ENCODE measurements around the gene EIF5A.
"Not testable (repeated sequence)": the region's sequence is repeated elsewhere in the genome, so short reads cannot be mapped to it uniquely, and the experiment has no call there.

EIF5A gene

DNA sequence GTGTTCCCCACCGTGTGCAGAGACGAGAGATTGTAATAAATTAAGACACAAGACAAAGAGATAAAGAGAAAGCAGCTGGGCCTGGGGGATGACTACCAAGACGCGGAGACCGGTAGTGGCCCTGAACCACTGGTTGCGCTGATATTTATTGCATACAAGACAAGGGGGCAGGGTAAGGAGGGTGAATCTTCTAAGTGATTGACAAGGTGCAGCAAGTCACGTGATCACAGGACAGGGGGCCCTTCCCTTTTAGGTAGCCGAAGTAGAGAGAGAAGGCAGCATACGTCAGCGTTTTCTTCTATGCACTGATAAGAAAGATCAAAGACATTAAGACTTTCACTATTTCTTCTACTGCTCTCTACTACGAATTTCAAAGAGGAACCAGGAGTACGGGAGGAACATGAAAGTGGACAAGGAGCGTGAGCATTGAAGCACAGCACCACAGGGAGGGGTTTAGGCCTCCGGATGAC is 25.2 kb downstream of the EIF5A start:
- DNase-seq (ENCODE audit: low spot score) = not testable (repeated sequence)

DNA sequence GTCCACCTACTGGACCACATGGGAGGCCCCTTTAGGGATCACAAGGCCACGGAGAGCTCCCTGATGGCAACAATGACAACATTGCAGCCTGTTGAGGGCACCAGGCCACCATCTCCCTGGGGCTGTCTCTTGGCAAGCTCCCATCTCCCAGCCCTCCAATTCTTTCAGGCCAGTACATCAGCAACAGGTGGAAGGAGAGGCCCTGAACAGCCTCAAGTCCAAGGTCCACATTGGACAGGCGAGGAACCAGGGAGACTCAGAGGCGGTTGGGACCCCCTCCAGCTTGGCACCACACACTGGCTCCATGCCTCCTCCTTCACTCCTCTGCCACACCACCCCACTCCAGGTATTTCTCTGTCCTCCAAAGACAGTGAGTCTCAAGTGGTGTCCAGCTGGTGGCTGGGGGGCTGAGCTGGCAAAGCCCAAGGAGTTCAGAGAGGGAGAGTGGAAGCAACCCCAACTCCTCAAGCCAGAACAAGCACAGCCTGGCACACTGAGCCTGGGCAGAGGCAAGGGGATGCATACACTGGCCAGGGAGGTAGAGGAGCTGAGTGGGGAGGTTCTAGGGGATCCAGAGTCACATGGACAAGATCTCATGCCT is 27.6 kb downstream of the EIF5A start:
- no peak for DNase-seq (ENCODE audit: low spot score)

DNA sequence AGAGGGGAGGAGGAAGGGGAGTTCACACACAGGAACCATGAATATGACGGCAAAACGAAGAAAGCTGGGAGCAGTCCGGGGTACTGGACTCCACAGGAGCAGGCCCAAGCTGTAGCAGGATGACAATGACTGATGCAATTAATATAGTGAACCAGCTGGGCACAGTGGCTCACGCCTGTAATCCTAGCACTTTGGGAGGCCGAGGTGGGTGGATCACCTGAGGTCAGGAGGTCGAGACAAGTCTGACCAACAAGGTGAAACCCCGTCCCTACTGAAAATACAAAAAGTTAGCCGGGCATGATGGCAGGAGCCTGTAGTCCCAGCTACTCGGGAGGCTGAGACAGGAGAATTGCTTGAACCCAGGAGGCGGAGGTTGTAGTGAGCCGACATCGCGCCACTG is 28.3 kb downstream of the EIF5A start:
- not testable (repeated sequence) for DNase-seq (ENCODE audit: low spot score)

DNA sequence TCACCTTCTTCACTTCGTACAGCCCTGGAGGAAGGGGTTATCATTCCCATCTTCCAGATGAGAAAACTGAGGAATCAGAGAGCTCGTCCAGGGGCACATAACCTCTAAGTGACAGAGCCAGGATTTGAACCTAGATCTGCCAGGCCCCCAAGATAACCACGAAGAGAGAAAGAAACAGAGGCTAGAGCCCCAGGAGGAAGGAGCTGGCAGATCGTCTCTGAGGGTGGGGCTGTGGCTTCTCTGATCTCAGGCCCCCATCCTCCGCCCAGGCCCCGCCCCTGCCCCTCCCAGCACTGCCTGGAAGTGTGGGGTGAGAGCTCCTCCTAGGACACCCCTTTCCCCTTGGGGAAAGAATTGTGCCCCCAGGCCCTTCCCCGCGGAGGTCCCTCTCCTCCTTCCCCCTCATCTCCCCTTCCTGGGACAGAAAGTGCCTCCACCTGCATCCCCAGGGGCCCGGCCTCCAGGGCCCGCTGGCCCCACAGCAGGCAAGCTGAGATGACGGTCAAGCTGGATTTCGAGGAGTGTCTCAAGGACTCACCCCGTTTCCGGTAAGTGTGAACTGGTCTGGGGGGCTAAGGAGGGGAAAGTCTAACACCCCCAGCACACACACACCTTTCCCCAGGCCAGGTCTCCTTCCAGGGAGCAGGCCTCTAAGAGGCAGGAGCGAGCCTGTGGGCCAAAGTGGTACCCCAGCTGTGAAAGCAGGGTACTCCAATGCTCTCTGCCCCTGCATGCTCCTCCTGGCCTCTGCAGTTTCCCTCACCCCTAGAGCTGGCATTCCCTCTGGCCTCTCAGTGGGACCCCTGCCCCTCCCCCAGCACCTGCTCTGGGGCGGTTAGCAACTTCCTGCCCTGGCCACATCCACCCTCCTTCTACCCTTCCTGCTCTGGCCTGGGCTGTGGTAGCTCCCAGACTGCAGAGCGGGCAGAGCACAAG is 29.1 kb downstream of the EIF5A start, which contains the start of gene ACAP1:
Gene ACAP1, plus strand, starts transcription at position 290 of the 936 bp plus-strand sequence. Its CDS starts 206 bp downstream, at position 496.
- no peak for DNase-seq (ENCODE audit: low spot score)

DNA sequence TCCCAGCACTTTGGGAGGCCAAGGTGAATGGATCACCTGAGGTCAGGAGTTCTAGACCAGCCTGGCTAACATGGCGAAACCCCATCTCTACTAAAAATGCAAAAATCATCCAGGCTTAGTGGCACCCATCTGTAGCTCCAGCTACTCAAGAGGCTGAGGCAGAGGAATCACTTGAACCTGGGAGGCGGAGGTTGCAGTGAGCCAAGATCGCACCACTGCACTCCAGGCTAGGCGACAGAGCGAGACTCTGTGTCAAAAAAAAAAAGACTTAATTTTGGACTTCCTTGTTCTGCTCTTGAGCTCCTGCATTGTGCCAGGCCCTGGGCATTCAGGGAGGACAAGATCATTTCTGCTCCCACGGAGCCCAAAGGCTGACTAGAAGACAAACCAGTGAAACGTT is 30.2 kb downstream of the EIF5A start:
- not testable (repeated sequence) for DNase-seq (ENCODE audit: low spot score)

DNA sequence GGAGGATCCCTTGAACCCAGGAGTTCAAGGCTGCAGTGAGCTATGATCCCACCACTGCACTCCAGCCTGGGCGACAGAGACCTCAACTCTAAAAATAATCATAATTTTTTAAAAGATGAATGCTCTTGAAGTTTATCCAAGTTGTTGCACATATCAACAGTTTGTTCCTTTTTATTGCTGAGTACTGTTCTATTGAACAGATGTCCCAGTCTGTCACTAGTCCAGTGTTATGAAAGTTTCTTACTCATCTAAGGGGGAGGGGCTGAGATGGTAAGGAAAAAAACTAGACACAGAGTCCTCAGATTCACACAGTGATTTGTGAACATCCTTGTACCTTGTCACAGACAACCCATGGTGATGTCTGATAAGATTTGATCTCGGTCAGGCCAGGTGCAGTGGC is 32.8 kb downstream of the EIF5A start:
- no peak for DNase-seq (ENCODE audit: low spot score)

DNA sequence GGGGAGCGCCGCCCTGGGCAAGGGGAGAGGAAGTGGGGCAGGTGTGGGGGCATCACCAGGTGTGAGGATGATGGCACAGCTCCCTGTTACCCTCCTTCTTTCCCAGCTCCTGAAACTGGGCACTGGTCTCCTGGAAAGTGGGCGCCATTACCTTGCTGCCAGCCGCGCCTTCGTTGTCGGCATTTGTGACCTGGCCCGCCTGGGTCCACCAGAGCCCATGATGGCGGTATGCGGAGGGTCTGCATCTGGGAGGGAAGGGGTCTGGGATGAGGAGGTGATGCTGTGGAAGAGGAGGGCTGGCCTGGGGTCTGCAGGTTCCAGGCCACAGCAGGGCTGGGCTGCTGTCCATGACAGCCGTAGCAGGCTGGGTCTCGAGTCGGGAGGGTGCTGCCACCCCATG is 34.4 kb downstream of the EIF5A start:
- no peak for DNase-seq (ENCODE audit: low spot score)

DNA sequence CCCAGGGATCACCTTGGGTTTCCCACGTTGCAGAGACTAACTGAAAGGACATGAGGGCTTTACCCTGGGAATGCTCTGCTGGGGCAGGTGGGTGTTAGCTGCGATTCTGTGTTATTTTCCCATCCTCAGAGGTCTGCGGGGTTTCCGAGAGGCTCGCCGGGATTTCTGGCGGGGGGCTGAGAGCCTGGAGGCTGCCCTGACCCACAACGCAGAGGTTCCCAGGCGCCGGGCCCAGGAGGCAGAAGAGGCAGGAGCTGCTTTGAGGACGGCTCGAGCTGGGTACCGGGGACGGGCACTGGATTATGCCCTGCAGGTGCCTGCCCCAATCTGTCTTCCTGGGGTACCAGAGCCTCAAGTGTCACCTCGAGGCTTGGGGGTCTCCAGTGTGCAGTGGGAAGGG is 35.8 kb downstream of the EIF5A start:
- no peak for DNase-seq (ENCODE audit: low spot score)

DNA sequence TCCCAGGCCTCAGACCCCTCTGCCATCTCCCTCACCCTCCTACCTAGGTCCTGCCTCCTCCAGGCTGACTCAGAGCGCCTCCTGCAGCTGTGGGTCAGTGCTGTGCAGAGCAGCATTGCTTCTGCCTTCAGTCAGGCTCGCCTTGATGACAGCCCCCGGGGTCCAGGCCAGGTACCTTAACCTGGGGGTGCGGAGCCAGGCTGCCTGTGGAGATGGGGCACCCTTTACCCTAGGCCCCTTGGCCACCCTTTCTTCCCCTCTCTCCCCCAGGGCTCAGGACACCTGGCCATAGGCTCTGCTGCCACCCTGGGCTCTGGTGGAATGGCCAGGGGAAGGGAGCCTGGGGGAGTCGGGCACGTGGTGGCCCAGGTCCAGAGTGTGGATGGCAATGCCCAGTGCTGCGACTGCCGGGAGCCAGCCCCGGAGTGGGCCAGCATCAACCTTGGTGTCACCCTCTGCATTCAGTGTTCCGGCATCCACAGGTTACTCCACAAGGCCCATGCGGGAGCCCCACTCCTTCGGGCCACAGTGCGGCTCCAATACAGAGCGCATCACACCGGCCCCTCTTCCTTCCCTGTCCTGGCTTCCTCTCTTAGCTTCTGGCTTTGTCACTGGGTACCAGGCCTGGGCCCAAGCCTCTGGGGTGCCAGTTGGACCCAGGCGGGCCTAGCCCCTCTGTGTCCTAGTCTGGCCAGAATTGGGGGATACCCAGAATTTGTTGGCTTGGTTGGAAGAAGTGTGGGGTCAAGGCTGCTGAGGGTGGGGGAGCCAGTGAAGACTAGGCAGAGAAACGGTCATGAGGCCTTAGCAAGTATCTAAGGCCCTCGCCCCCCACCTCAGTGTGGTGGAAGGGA is 39.6 kb downstream of the EIF5A start:
- no peak for DNase-seq (ENCODE audit: low spot score)

DNA sequence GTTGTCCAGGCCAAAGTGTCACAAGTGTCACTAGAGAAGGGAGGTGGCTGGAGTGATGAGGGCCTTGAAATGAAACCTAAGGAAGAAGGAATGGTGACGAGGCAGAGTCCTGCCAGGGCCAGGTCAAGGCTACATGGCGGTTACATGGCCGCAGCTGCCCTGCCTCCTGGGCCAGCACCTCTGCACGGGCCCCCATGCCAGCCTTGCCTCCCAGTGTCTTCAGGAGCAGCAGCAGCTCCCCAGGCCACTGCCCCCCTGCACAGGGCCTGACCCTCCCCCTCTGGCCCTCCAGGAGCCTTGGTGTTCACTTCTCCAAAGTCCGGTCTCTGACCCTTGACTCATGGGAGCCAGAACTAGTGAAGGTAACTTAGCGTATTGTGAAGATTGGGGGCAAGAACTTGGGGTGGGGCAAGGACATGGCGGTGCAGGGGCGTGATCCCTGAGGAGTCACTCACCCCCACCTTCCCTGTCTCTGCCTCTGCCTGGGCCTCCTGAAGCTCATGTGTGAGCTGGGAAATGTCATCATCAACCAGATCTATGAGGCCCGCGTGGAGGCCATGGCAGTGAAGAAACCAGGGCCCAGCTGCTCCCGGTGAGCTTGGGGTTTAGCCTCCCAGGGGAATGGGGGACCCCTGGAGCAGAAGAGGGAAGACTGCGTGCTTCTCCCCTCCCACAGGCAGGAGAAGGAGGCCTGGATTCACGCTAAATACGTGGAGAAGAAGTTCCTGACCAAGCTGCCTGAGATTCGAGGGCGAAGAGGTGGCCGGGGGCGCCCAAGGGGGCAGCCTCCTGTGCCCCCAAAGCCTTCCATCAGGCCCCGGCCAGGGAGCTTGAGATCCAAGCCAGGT is 40.4 kb downstream of the EIF5A start:
- DNase-seq (ENCODE audit: low spot score) = no peak

DNA sequence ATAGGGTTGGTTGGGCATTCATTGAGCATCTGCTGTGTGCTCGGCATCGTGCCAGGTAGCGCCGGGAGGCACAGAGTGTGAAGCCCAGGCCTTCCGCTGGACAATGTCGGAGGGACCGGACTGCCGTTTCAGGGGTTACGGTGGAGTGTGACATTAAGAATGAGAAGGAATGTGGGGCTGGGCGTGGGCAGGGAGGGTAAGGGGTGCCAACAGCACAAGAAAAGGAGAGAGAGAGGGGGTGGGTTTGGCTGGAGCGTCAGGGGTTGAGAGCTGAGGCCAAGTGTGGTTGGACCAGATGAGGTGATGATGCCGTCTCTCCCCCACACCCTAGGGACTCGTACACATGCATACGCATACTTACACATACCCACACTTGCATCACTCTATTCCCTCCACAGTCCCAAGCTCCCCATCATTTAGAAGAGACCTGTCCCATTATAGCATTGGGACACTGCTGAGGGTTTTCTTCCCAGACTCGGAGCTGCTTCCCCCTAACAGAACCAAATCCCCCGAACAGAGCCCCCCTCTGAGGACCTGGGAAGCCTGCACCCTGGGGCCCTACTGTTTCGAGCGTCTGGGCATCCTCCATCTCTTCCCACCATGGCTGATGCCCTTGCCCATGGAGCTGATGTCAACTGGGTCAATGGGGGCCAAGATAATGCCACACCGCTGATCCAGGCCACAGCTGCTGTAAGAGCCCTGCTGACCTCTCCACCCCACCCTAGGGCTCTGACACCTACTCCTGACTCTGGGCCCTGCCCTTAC is 41.2 kb downstream of the EIF5A start:
- DNase-seq (ENCODE audit: low spot score) = no peak

DNA sequence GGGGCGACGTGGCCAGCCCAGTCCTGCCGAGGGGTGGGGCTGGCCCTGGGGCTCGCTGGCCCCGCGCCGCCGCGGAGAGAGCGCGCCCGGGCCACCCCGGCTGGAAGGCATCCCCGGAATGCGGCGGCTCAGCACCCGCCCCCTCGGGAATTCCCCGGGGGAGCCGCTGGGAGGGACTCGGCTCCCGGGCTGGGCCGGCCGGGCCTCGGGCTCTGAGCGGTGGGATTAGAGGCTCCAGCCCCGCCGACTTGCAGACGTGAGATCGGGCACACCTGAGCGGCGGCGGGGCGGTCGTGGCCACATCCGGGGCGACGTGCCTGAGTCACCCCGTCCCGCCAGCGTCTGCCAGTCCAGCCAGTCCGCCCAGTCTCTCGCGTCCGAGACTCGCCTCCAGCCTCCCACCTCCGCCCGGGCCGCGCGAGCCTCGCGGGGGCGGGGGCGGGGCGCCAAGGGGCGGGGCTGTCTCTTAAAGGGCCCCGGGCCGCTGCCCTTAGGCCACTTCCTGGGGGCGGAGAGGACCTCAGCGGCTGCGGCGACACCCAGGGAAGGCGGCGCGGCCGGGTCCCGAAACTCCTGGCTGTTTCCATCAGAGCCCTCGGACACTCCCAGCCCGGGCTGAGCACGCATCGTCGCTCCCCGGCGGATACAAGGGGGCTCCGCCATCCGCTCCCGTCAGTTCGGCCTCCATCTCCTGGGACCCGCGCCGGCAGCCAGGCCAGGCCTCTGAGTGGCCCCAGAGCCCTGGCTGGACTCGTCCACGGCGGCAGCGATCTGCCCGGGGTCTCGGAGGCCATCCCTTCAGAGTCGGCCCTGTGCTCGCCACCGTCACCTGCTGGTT is 44.5 kb downstream of the EIF5A start, which contains the start of gene KCTD11:
Gene KCTD11, plus strand, starts transcription at position 498 of the 838 bp plus-strand sequence.
- peak; percentile 86 for DNase-seq (ENCODE audit: low spot score)

DNA sequence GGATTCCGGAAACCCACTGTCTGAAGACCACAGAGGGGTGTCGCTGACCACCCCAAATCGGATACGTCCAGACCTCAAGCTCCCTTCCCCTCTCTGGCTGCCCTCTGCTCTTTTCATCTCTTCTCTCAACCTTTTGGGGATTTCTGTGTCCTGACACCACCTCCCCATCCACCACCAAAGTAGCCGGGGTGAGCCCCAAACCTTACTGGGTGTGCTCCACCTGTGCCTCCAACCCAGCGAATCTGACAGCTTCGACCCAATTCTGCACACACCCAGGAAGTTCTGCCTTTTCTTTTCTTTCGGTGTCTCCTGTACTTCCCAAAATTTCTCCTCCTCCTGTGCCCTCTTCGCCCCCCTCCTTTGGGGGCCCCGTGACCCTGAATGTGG is 45.1 kb downstream of the EIF5A start:
- no peak for DNase-seq (ENCODE audit: low spot score)

DNA sequence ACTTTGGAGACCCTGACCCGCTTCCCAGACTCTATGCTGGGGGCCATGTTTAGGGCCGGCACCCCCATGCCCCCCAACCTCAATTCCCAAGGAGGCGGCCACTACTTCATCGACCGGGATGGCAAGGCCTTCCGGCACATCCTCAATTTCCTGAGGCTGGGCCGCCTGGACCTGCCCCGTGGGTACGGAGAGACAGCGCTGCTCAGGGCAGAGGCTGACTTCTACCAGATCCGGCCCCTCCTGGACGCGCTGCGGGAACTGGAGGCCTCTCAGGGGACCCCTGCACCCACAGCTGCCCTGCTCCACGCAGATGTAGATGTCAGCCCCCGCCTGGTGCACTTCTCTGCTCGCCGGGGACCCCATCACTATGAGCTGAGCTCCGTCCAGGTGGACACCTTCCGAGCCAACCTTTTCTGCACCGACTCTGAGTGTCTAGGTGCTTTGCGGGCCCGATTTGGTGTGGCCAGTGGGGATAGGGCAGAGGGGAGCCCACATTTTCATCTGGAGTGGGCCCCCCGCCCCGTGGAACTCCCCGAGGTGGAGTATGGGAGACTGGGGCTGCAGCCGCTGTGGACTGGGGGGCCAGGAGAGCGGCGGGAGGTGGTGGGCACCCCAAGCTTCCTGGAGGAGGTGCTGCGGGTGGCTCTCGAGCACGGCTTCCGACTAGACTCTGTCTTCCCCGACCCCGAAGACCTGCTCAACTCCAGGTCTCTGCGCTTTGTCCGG is 45.6 kb downstream of the EIF5A start:
- no peak for DNase-seq (ENCODE audit: low spot score)

DNA sequence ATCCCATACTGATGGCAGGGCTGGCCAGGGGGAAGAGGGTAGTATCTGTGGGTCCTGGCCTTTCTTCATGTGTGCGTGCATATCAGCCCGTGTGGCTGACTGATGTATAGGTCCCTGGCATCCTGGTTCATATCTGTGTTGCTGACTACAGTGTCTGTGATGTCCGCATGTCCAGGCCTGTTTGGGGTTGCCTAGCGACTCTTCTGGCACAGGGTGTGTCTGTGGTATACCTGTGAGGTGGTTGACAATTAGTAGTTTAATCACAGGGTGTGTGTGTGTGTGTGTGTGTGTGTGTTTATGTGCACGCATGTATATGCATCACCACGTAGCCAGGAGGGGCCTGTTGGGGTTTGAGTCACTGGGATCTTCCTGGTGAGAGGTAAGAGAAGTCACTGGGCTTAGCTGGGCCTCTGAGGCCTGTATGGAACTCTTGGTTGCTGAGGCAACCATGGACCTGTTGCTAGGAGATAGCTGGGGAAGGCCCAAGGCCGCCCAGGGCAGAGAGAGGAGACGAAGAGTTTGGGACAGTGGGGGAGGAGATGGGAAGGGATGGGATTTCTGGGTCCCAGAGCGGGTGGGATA is 46.9 kb downstream of the EIF5A start:
- peak; percentile 16 for DNase-seq (ENCODE audit: low spot score)

DNA sequence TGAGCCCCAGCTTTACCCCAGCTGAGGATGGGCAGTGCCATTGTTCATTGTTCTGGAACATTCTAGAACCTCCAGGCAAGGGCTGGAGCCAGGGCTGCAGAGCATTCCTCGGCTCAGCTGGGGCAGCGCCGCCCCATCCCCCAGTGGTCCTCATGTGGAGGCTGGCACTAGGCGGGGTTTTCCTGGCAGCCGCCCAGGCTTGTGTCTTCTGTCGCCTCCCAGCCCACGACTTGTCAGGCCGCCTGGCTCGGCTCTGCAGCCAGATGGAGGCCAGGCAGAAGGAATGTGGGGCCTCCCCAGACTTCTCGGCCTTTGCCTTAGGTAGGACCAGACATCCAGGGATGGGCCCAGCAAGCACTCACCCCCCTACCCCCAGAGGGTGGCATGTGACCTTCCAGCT is 47.6 kb downstream of the EIF5A start, which contains the start of gene TMEM95:
Gene TMEM95, plus strand, starts transcription at position 104 of the 400 bp plus-strand sequence. Its CDS starts 49 bp downstream, at position 153.
- peak; percentile 78 for DNase-seq (ENCODE audit: low spot score)

DNA sequence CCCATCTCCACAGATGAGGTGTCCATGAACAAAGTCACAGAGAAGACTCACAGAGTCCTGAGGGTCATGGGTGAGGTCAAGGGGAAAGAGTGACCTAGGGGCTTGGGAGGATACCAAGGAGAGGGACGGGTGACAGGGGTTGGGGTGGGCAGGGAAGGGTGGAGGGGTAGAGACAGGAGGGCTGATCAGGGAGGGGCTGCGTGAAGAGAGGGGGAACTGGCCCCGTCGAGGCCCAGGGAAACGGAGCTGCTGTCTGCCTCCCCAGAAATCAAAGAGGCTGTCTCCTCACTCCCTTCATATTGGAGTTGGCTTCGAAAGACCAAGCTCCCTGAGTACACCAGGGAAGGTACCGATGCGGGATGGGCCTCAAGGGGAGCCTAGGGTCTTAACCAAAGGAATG is 48.1 kb downstream of the EIF5A start:
- DNase-seq (ENCODE audit: low spot score) = no peak

DNA sequence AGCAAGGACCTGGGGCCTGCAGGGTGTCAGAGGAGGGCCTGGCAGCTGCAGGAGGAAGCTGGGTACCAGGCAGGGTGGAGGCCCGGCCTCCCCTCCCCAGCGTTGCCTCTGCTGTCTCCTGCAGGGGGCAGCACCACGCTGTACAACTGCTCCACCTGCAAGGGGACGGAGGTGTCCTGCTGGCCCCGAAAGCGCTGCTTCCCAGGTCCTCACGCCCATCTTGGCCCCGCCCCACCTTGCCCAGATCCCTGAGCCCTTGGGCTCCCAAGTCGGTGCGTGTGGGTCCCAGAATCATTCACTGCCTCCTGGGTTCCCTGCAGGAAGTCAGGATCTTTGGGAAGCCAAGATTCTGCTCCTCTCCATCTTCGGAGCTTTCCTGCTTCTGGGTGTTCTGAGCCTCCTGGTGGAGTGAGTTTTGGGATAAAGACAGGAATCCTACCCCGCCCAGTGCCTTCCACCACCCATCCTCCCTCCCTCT is 48.7 kb downstream of the EIF5A start:
- DNase-seq (ENCODE audit: low spot score) = peak; percentile 64

All from putamen (tissue), 1 donor.